PC-3 (cell line): Measurements from ENCODE around the gene FKBP3.

Source experiments
- CTCF ChIP-seq: fragments of 300-600 bp; sonication (generic); conservative IDR thresholded peaks from 2 replicates; pipeline ENCODE4 v1.5.1; 2017; ENCODE audit warnings: antibody characterized with exemption, low read depth, mild to moderate bottlenecking, low read length
- EZH2 ChIP-seq: fragments of 300-600 bp; sonication (generic); IDR thresholded peaks from one replicate; pipeline ENCODE4 v1.6.1; 2017; ENCODE audit warnings: antibody characterized with exemption, mild to moderate bottlenecking, low read length; ENCODE audit not compliant: unreplicated experiment
- EZH2phosphoT487 ChIP-seq: fragments of 300-600 bp; sonication (generic); IDR thresholded peaks from 2 replicates; pipeline ENCODE4 v1.6.1; 2018; ENCODE audit warnings: mild to moderate bottlenecking, antibody characterized with exemption, low read length, borderline replicate concordance

GRCh38 chr14:45095143-45095542, 39.1 kb downstream of the FKBP3 start:
- TF ChIP-seq EZH2phosphoT487 = no peak
- no peak for TF ChIP-seq CTCF
- TF ChIP-seq EZH2 = no peak
